B cell (primary cell): ENCODE measurements around the gene DENND2A.

Source experiments
- EZH2 ChIP-seq: IDR thresholded peaks from 2 replicates; pipeline ENCODE4 v1.6.1; 2012; ENCODE audit warnings: borderline replicate concordance, low read depth, mild to moderate bottlenecking, moderate library complexity, low read length; ENCODE audit not compliant: insufficient read depth, poor library complexity, severe bottlenecking
- TF ChIP-seq, protein P1 (sequence below): fragments of 200-600 bp; IDR thresholded peaks from one replicate; pipeline ENCODE4 v1.8.0; 2022; ENCODE audit warnings: antibody characterized with exemption, mild to moderate bottlenecking

GRCh38 chr7:140607441-140607989, 33.1 kb downstream of the DENND2A start:
- TF ChIP-seq, protein P1, sequence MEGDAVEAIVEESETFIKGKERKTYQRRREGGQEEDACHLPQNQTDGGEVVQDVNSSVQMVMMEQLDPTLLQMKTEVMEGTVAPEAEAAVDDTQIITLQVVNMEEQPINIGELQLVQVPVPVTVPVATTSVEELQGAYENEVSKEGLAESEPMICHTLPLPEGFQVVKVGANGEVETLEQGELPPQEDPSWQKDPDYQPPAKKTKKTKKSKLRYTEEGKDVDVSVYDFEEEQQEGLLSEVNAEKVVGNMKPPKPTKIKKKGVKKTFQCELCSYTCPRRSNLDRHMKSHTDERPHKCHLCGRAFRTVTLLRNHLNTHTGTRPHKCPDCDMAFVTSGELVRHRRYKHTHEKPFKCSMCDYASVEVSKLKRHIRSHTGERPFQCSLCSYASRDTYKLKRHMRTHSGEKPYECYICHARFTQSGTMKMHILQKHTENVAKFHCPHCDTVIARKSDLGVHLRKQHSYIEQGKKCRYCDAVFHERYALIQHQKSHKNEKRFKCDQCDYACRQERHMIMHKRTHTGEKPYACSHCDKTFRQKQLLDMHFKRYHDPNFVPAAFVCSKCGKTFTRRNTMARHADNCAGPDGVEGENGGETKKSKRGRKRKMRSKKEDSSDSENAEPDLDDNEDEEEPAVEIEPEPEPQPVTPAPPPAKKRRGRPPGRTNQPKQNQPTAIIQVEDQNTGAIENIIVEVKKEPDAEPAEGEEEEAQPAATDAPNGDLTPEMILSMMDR: no peak
- TF ChIP-seq EZH2: no peak
